ENCODE results near the gene ARHGEF2. TPM values are rescaled to one million over a fixed set of nuclear protein-coding genes. Genes with fewer than 3 reads are reported as not detected.

Gene ARHGEF2
- total RNA-seq, 2 experiments from 2014 or later, result 78.8 to 133 TPM

DNA sequence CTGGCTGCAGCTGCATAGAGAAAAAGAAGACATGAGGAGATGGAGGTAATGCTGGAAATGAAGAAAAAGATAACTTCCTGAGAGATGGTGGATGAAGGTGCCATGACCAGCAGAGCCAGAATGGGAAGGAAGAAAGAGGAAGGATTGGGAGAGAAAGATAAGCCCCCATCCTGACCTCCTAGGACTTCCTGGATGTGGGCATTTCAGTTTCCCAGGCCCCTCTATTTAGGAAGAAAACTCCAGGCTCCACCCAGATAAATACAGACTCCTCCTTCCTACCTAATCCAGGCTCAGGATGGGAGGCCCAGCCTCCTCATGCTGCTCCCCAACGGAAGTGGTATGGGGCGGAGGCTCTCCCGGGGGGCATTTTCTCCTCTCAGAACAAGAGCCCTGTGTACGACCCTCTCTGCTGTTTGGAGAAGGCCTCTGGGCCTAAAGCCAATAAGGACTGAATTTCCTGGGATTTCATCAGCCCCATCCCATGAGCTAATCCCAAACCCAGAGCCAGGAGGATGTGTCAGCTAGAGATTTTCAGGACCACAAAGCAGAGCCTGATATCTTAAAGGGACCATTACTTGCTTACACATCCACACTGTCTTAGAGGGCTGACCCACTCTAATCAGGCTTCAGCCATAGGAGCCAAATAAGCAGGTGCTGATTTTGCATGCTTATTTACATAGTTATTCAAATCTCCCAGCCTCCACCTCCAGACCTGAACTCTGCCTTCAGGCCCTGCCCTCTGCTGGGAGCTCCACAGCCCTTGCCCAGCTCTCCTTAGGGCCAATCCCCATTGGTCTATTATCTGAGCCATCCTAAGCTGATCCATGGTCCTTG, 5.1 kb upstream of the ARHGEF2 start:
- Histone ChIP-seq H3K79me2 (ENCODE audit: insufficient read depth, low read depth, low read length) (peaks cover 39% of the 10 kb centered on the region), H3K9me3 (ENCODE audit: low read length) (no peaks in the 10 kb centered on the region), H2AFZ (ENCODE audit: low read length) (peak overlapping the region; percentile 6; the same call in 1 of the 2 replicates), H3K4me3 (ENCODE audit: low read depth, low read length, poor library complexity, severe bottlenecking) (peak overlapping the region; percentile 85), H3K36me3 (ENCODE audit: insufficient read depth, low read length) (no peaks in the 10 kb centered on the region), H3K9me2 (ENCODE audit: insufficient read depth, low read length) (no peaks in the 10 kb centered on the region), H3K4me2 (ENCODE audit: low read length) (peak overlapping the region; percentile 94), H4K20me1 (ENCODE audit: insufficient read depth, low read length) (no peaks in the 10 kb centered on the region), H3K4me1 (ENCODE audit: insufficient read depth, low read length, poor library complexity, severe bottlenecking) (peaks cover 56% of the 10 kb centered on the region), H3K27ac (ENCODE audit: low read depth, low read length, poor library complexity, severe bottlenecking) (peak overlapping the region; percentile 94)
- peak; percentile 85 for DNase-seq (ENCODE audit: low spot score)
- no TSS peak for BruUV-seq (replicated peaks)
- intact Hi-C loops (cut with micrococcal nuclease; ENCODE audit: unreplicated experiment), result loop anchor here (1.0 kb wide), 1 partner anchor 37 kb away; no protein-coding TSS in a partner anchor
- ChIA-PET POLR2A (interaction anchor here (0.6 to 5.0 kb wide), 10 partner anchors 9 to 124 kb away, joined by 3 to 32 read pairs (median 4); partner anchors contain the start of genes KHDC4 and SYT11), CTCF (ENCODE audit: unreplicated experiment) (interaction anchor here (0.5 to 1.5 kb wide), 6 partner anchors 9 to 516 kb away, joined by 3 to 4 read pairs (median 3); no protein-coding TSS in a partner anchor)
- TF ChIP-seq EZH2phosphoT487 (IDR thresholded peaks at IDR 0.05; ENCODE audit: borderline replicate concordance, low read depth, low read length), result no peak
- TF ChIP-seq, protein P1, sequence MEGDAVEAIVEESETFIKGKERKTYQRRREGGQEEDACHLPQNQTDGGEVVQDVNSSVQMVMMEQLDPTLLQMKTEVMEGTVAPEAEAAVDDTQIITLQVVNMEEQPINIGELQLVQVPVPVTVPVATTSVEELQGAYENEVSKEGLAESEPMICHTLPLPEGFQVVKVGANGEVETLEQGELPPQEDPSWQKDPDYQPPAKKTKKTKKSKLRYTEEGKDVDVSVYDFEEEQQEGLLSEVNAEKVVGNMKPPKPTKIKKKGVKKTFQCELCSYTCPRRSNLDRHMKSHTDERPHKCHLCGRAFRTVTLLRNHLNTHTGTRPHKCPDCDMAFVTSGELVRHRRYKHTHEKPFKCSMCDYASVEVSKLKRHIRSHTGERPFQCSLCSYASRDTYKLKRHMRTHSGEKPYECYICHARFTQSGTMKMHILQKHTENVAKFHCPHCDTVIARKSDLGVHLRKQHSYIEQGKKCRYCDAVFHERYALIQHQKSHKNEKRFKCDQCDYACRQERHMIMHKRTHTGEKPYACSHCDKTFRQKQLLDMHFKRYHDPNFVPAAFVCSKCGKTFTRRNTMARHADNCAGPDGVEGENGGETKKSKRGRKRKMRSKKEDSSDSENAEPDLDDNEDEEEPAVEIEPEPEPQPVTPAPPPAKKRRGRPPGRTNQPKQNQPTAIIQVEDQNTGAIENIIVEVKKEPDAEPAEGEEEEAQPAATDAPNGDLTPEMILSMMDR (conservative IDR thresholded peaks at IDR 0.05; ENCODE audit: low read length), result peak; percentile 67

- intact Hi-C loops (cut with micrococcal nuclease; ENCODE audit: unreplicated experiment), result no loop called here
- peaks cover 56% of the 10 kb centered on the region for H3K4me1 ChIP-seq (ENCODE audit: insufficient read depth, low read length, poor library complexity, severe bottlenecking)
- TF ChIP-seq, protein P1 (conservative IDR thresholded peaks at IDR 0.05; ENCODE audit: low read length), result no peak
- no peak for TF ChIP-seq EZH2phosphoT487 (IDR thresholded peaks at IDR 0.05; ENCODE audit: borderline replicate concordance, low read depth, low read length)
- H3K27ac ChIP-seq (ENCODE audit: low read depth, low read length, poor library complexity, severe bottlenecking), result peak overlapping the region; percentile 94
- no peaks in the 10 kb centered on the region; the same call in 1 of the 2 replicates for H3K36me3 ChIP-seq (ENCODE audit: insufficient read depth, low read length)
- H3K79me2 ChIP-seq (ENCODE audit: insufficient read depth, low read depth, low read length), result peaks cover 52% of the 10 kb centered on the region
- BruUV-seq (replicated peaks), result no TSS peak
- CTCF ChIA-PET (ENCODE audit: unreplicated experiment), result interaction anchor here (1.4 kb wide), 1 partner anchor 8 kb away, joined by 3 read pairs; no protein-coding TSS in a partner anchor
- no peak overlapping the region; the same call in 1 of the 2 replicates for H2AFZ ChIP-seq (ENCODE audit: low read length)
- H4K20me1 ChIP-seq (ENCODE audit: insufficient read depth, low read length), result no peaks in the 10 kb centered on the region
- POLR2A ChIA-PET, result interaction anchor here (0.6 to 5.0 kb wide), 3 partner anchors 38 to 619 kb away, joined by 3 to 32 read pairs (median 19); partner anchors contain the start of genes GPATCH4 and KHDC4
- H3K4me2 ChIP-seq (ENCODE audit: low read length), result peak overlapping the region; percentile 94
- no peaks in the 10 kb centered on the region for H3K9me2 ChIP-seq (ENCODE audit: insufficient read depth, low read length)
- H3K4me3 ChIP-seq (ENCODE audit: low read depth, low read length, poor library complexity, severe bottlenecking), result peak overlapping the region; percentile 85
- no peaks in the 10 kb centered on the region for H3K9me3 ChIP-seq (ENCODE audit: low read length)
- no peak for DNase-seq (ENCODE audit: low spot score)
Measured at GRCh38 chr1:155982106-155982505, 3.8 kb upstream of the ARHGEF2 start.
